MM.1S (cell line): ENCODE results near the gene OTX1.

Experiments
- DNase-seq: peaks from one replicate; pipeline ENCODE4 v3.0.0-alpha.2; 2015
- H2AFZ ChIP-seq: fragments of 300-600 bp; sonication (generic); 2 replicates; pipeline ENCODE4 v1.6.0; 2016; ENCODE audit warnings: antibody characterized with exemption, low read length
- H3F3A ChIP-seq: fragments of 300-600 bp; sonication (generic); 2 replicates; pipeline ENCODE4 v1.6.1; 2016; ENCODE audit warnings: mild to moderate bottlenecking, antibody characterized with exemption, low read length, moderate library complexity, mixed read lengths; ENCODE audit not compliant: insufficient read depth
- H3K27ac ChIP-seq: fragments of 300-600 bp; sonication (generic); 2 replicates; pipeline ENCODE4 v1.5.1; 2016; ENCODE audit warnings: mild to moderate bottlenecking, low read length
- H3K27me3 ChIP-seq: fragments of 300-600 bp; sonication (generic); replicated peaks from 2 replicates; pipeline ENCODE4 v1.6.0; 2016; ENCODE audit warnings: low read length; ENCODE audit not compliant: insufficient read depth
- H3K36me3 ChIP-seq: fragments of 300-600 bp; sonication (generic); replicated peaks from 2 replicates; pipeline ENCODE4 v1.6.1; 2016; ENCODE audit warnings: mild to moderate bottlenecking, low read length, mixed read lengths; ENCODE audit not compliant: insufficient read depth
- H3K4me1 ChIP-seq: fragments of 300-600 bp; sonication (generic); 2 replicates; pipeline ENCODE4 v1.6.1; 2016; ENCODE audit warnings: low read length, mixed read lengths
- H3K4me2 ChIP-seq: fragments of 300-600 bp; sonication (generic); 2 replicates; pipeline ENCODE4 v1.6.0; 2016; ENCODE audit warnings: low read depth, low read length
- H3K4me3 ChIP-seq: fragments of 300-600 bp; sonication (generic); 2 replicates; pipeline ENCODE4 v1.5.1; 2016; ENCODE audit warnings: low read length, mixed read lengths
- H3K79me2 ChIP-seq: fragments of 300-600 bp; sonication (generic); 2 replicates; pipeline ENCODE4 v1.6.1; 2016; ENCODE audit warnings: mixed run types, low read length, mixed read lengths
- H3K9ac ChIP-seq: fragments of 300-600 bp; sonication (generic); 2 replicates; pipeline ENCODE4 v1.6.1; 2016; ENCODE audit warnings: low read length, mixed read lengths
- H3K9me2 ChIP-seq: fragments of 300-600 bp; sonication (generic); replicated peaks from 2 replicates; pipeline ENCODE4 v1.6.1; 2016; ENCODE audit warnings: mild to moderate bottlenecking, low read length, mixed read lengths; ENCODE audit not compliant: insufficient read depth
- H3K9me3 ChIP-seq: fragments of 300-600 bp; sonication (generic); replicated peaks from 2 replicates; pipeline ENCODE4 v1.6.1; 2016; ENCODE audit warnings: mild to moderate bottlenecking, low read length, mixed read lengths; ENCODE audit not compliant: insufficient read depth
- H4K20me1 ChIP-seq: fragments of 300-600 bp; sonication (generic); 2 replicates; pipeline ENCODE4 v1.6.1; 2016; ENCODE audit warnings: mild to moderate bottlenecking, low read length, moderate library complexity, mixed read lengths; ENCODE audit not compliant: insufficient read depth
- CTCF ChIP-seq: fragments of 300-600 bp; sonication (generic); IDR thresholded peaks from 2 replicates; pipeline ENCODE4 v1.5.1; 2016; ENCODE audit warnings: antibody characterized with exemption, low read length, mixed read lengths
- EZH2 ChIP-seq: fragments of 300-600 bp; sonication (generic); optimal IDR thresholded peaks from 2 replicates; pipeline ENCODE3; 2017; ENCODE audit warnings: low read depth, mild to moderate bottlenecking, antibody characterized with exemption, low read length, mixed read lengths
- EZH2phosphoT487 ChIP-seq: fragments of 300-600 bp; sonication (generic); IDR thresholded peaks from 2 replicates; pipeline ENCODE4 v1.6.1; 2018; ENCODE audit warnings: antibody characterized with exemption, low read length

Gene OTX1

GRCh38 chr2:63029058-63029457, 21.6 kb upstream of the OTX1 start:
- Histone ChIP-seq H3K4me3 (no peak overlapping the region), H3K4me1 (no peaks in the 10 kb centered on the region), H3K36me3 (no peaks in the 10 kb centered on the region), H3K27me3 (no peaks in the 10 kb centered on the region), H3K9me3 (no peaks in the 10 kb centered on the region), H3K4me2 (no peak overlapping the region), H4K20me1 (no peaks in the 10 kb centered on the region), H3K79me2 (no peaks in the 10 kb centered on the region), H3K9me2 (no peaks in the 10 kb centered on the region), H3K27ac (no peak overlapping the region), H3F3A (no peaks in the 10 kb centered on the region), H3K9ac (no peak overlapping the region), H2AFZ (no peak overlapping the region)
- no peak for DNase-seq
- no peak for TF ChIP-seq CTCF
- TF ChIP-seq EZH2 = no peak
- no peak for TF ChIP-seq EZH2phosphoT487

- Histone ChIP-seq H3K4me2 (no peak overlapping the region), H3K9me2 (no peaks in the 10 kb centered on the region), H3K79me2 (no peaks in the 10 kb centered on the region), H4K20me1 (no peaks in the 10 kb centered on the region), H3K9me3 (no peaks in the 10 kb centered on the region), H3F3A (no peaks in the 10 kb centered on the region), H2AFZ (no peak overlapping the region), H3K4me1 (no peaks in the 10 kb centered on the region), H3K27me3 (no peaks in the 10 kb centered on the region), H3K27ac (no peak overlapping the region), H3K36me3 (no peaks in the 10 kb centered on the region), H3K9ac (no peak overlapping the region), H3K4me3 (no peak overlapping the region)
- no peak for DNase-seq
- TF ChIP-seq CTCF (no peak), EZH2phosphoT487 (no peak), EZH2 (no peak)
These were observed 16.1 kb upstream of the OTX1 start for GRCh38 chr2:63034526-63034925.

- Histone ChIP-seq H4K20me1 (no peaks in the 10 kb centered on the region), H3K4me3 (no peak overlapping the region), H3F3A (no peaks in the 10 kb centered on the region), H3K9me2 (no peaks in the 10 kb centered on the region), H3K79me2 (no peaks in the 10 kb centered on the region), H2AFZ (no peak overlapping the region), H3K4me2 (no peak overlapping the region), H3K27ac (no peak overlapping the region), H3K36me3 (no peaks in the 10 kb centered on the region), H3K9me3 (no peaks in the 10 kb centered on the region), H3K4me1 (no peaks in the 10 kb centered on the region), H3K27me3 (no peaks in the 10 kb centered on the region), H3K9ac (no peak overlapping the region)
- DNase-seq = no peak
- TF ChIP-seq EZH2phosphoT487 = no peak
- TF ChIP-seq CTCF = no peak
- no peak for TF ChIP-seq EZH2
These were observed 15.5 kb upstream of the OTX1 start for GRCh38 chr2:63035169-63035568.

GRCh38 chr2:63035660-63036059, 15.0 kb upstream of the OTX1 start:
- no peak overlapping the region for H3K27ac ChIP-seq
- no peak for DNase-seq
- H3K9me2 ChIP-seq = no peaks in the 10 kb centered on the region

More at GRCh38 chr2:63035660-63036059, 15.0 kb upstream of the OTX1 start:
- Histone ChIP-seq H3K36me3 (no peaks in the 10 kb centered on the region), H3K9ac (no peak overlapping the region), H2AFZ (no peak overlapping the region), H3K79me2 (no peaks in the 10 kb centered on the region), H3K9me3 (no peaks in the 10 kb centered on the region), H3K4me1 (no peaks in the 10 kb centered on the region), H4K20me1 (no peaks in the 10 kb centered on the region), H3K4me3 (no peak overlapping the region), H3K27me3 (no peaks in the 10 kb centered on the region), H3F3A (no peaks in the 10 kb centered on the region), H3K4me2 (no peak overlapping the region)
- no peak for TF ChIP-seq CTCF
